Astrocyte (in vitro differentiated cells and primary cell): ENCODE results near the gene PRKAR2B. TPM values are rescaled to one million over a fixed set of nuclear protein-coding genes. Genes with fewer than 3 reads are reported as not detected.

Experiments
- DNase-seq: peaks from one replicate; pipeline ENCODE4 v3.0.0-alpha.2; 2010; ENCODE audit warnings: low read depth
- FAIRE-seq: peaks from 2 replicates; lab custom pipeline; 2011; peaks lifted over from hg19 to GRCh38; lab: Jason Lieb, UNC
- H2AFZ ChIP-seq: 2 replicates; pipeline ENCODE4 v1.6.0; 2012; ENCODE audit warnings: low read depth, low read length, inconsistent platforms
- H3K27ac ChIP-seq: 2 replicates; pipeline ENCODE4 v1.5.1; 2011; ENCODE audit warnings: low read depth, low read length, inconsistent platforms
- H3K27me3 ChIP-seq: 2 replicates; pipeline ENCODE4 v1.6.0; 2011; ENCODE audit warnings: low read length, inconsistent platforms; ENCODE audit not compliant: insufficient read depth
- H3K36me3 ChIP-seq: 2 replicates; pipeline ENCODE4 v1.5.1; 2011; ENCODE audit warnings: low read length, inconsistent platforms; ENCODE audit not compliant: insufficient read depth
- H3K4me1 ChIP-seq: 2 replicates; pipeline ENCODE4 v1.5.1; 2011; ENCODE audit warnings: low read length, inconsistent platforms; ENCODE audit not compliant: insufficient read depth
- H3K4me2 ChIP-seq: 2 replicates; pipeline ENCODE4 v1.6.0; 2012; ENCODE audit warnings: low read length, inconsistent platforms
- H3K4me3 ChIP-seq: 2 replicates; pipeline ENCODE4 v1.5.1; 2011; ENCODE audit warnings: low read depth, mild to moderate bottlenecking, low read length, inconsistent platforms; ENCODE audit not compliant: insufficient read depth
- H3K79me2 ChIP-seq: 2 replicates; pipeline ENCODE4 v1.6.0; 2012; ENCODE audit warnings: mild to moderate bottlenecking, low read length, inconsistent platforms; ENCODE audit not compliant: insufficient read depth
- H3K9ac ChIP-seq: 2 replicates; pipeline ENCODE4 v1.6.0; 2012; ENCODE audit warnings: mild to moderate bottlenecking, low read length, inconsistent platforms
- H3K9me3 ChIP-seq: 2 replicates; pipeline ENCODE4 v1.5.1; 2012; ENCODE audit warnings: low read depth, mild to moderate bottlenecking, low read length, inconsistent platforms; ENCODE audit not compliant: insufficient read depth
- H4K20me1 ChIP-seq: 2 replicates; pipeline ENCODE4 v1.6.0; 2012; ENCODE audit warnings: low read length, inconsistent platforms; ENCODE audit not compliant: insufficient read depth
- H3K27ac Mint-ChIP-seq: one replicate; pipeline ENCODE4 v1.8.0; 2021; ENCODE audit warnings: mild to moderate bottlenecking, mixed read lengths; ENCODE audit not compliant: unreplicated experiment
- H3K27me3 Mint-ChIP-seq: one replicate; pipeline ENCODE4 v1.8.0; 2021; ENCODE audit warnings: low read depth, mixed read lengths; ENCODE audit not compliant: unreplicated experiment
- H3K36me3 Mint-ChIP-seq: one replicate; pipeline ENCODE4 v1.8.0; 2021; ENCODE audit warnings: low read depth, mixed read lengths; ENCODE audit not compliant: unreplicated experiment
- H3K4me1 Mint-ChIP-seq: one replicate; pipeline ENCODE4 v1.8.0; 2021; ENCODE audit warnings: low read depth, mixed read lengths; ENCODE audit not compliant: unreplicated experiment
- H3K4me3 Mint-ChIP-seq: one replicate; pipeline ENCODE4 v1.8.0; 2021; ENCODE audit warnings: mild to moderate bottlenecking, moderate library complexity, mixed read lengths; ENCODE audit not compliant: unreplicated experiment
- H3K9me3 Mint-ChIP-seq: one replicate; pipeline ENCODE4 v1.8.0; 2021; ENCODE audit warnings: mild to moderate bottlenecking, mixed read lengths; ENCODE audit not compliant: unreplicated experiment
- EZH2 ChIP-seq: IDR thresholded peaks from 2 replicates; pipeline ENCODE4 v1.6.1; 2012; ENCODE audit warnings: mild to moderate bottlenecking, low read length, inconsistent platforms; ENCODE audit not compliant: insufficient read depth
- total RNA-seq: library from RNA; stranded (reverse); gene quantifications from 2 replicates; pipeline ENCODE4 v1.2.1, GENCODE V29; 2021
- TF ChIP-seq, protein P1 (sequence below): IDR thresholded peaks from 2 replicates; pipeline ENCODE4 v1.5.1; 2011; ENCODE audit warnings: low read depth, mild to moderate bottlenecking, inconsistent platforms, low read length, moderate library complexity; ENCODE audit not compliant: insufficient read depth

Gene PRKAR2B
- total RNA-seq, 1 donor from 2014 or later = 7.6 TPM

DNA sequence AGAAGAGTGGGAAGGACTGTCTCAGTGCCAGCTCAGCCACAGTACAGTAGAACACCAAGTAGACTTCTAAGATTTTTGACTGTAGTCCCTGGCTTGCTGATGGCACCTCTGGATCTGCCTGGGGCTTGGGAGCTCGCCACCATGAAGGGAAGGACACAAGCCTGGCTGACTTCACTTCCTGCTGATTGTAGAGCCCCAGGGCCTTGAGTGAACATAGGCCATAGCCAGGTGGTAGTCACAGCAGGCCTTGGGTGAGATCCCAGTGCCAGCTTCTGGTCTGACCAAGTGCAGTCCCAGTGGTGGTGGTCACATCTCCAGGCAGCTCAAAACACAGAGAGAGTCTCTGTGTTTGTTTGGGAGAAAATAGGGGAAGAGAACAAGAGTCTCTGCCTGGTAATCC, 66.7 kb downstream of the PRKAR2B start:
- H3K27me3 Mint-ChIP-seq = no peaks in the 10 kb centered on the region
- TF ChIP-seq, protein P1, sequence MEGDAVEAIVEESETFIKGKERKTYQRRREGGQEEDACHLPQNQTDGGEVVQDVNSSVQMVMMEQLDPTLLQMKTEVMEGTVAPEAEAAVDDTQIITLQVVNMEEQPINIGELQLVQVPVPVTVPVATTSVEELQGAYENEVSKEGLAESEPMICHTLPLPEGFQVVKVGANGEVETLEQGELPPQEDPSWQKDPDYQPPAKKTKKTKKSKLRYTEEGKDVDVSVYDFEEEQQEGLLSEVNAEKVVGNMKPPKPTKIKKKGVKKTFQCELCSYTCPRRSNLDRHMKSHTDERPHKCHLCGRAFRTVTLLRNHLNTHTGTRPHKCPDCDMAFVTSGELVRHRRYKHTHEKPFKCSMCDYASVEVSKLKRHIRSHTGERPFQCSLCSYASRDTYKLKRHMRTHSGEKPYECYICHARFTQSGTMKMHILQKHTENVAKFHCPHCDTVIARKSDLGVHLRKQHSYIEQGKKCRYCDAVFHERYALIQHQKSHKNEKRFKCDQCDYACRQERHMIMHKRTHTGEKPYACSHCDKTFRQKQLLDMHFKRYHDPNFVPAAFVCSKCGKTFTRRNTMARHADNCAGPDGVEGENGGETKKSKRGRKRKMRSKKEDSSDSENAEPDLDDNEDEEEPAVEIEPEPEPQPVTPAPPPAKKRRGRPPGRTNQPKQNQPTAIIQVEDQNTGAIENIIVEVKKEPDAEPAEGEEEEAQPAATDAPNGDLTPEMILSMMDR = no peak
- TF ChIP-seq EZH2 = no peak
- no peak for DNase-seq

DNA sequence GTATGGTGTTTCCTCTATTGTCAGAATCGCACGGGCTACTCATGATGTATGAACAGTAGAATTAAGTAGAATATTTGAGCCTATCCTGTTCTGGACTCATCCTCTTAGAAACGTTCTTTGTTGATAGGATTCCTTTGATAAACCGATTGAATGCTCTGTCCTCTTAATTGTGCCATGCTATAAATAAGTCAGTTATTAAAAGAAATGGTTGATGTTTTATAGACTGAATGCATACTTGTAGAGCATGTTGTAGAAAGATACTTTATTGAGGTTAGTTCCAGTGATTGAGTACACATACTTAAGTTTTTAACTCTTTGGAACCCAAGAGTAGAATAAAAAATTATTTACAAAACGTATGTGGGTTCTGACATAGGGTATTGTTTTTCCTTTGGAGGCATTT, 69.4 kb downstream of the PRKAR2B start:
- no peak overlapping the region for H2AFZ ChIP-seq
- no peak for FAIRE-seq
- TF ChIP-seq, protein P1 = no peak
- no peak for TF ChIP-seq EZH2
- H4K20me1 ChIP-seq = no peaks in the 10 kb centered on the region
- H3K9ac ChIP-seq = no peak overlapping the region
- peaks cover 3% of the 10 kb centered on the region for H3K4me1 ChIP-seq
- no peak overlapping the region for H3K27ac ChIP-seq
- H3K9me3 ChIP-seq = no peaks in the 10 kb centered on the region
- H3K27me3 Mint-ChIP-seq = no peaks in the 10 kb centered on the region
- H3K36me3 Mint-ChIP-seq = no peaks in the 10 kb centered on the region
- H3K9me3 Mint-ChIP-seq = no peaks in the 10 kb centered on the region
- peaks cover 12% of the 10 kb centered on the region for H3K4me1 Mint-ChIP-seq
- H3K27ac Mint-ChIP-seq = no peak overlapping the region
- no peak for DNase-seq
- no peaks in the 10 kb centered on the region for H3K79me2 ChIP-seq
- no peak overlapping the region for H3K4me2 ChIP-seq
- H3K4me3 Mint-ChIP-seq = no peak overlapping the region
- no peaks in the 10 kb centered on the region for H3K27me3 ChIP-seq
- no peak overlapping the region for H3K4me3 ChIP-seq
- H3K36me3 ChIP-seq = no peaks in the 10 kb centered on the region

More for the DNA sequence above, 66.7 kb downstream of the PRKAR2B start:
- no peaks in the 10 kb centered on the region for H3K9me3 ChIP-seq
- H4K20me1 ChIP-seq = no peaks in the 10 kb centered on the region
- H3K4me2 ChIP-seq = no peak overlapping the region
- no peak overlapping the region for H3K9ac ChIP-seq
- H3K79me2 ChIP-seq = no peaks in the 10 kb centered on the region
- H3K9me3 Mint-ChIP-seq = no peaks in the 10 kb centered on the region
- no peaks in the 10 kb centered on the region for H3K27me3 ChIP-seq
- no peak overlapping the region for H3K27ac ChIP-seq
- no peaks in the 10 kb centered on the region for H3K36me3 Mint-ChIP-seq
- no peaks in the 10 kb centered on the region for H3K36me3 ChIP-seq
- no peak overlapping the region for H3K27ac Mint-ChIP-seq
- peaks cover under 1% of the 10 kb centered on the region for H3K4me1 Mint-ChIP-seq
- H3K4me1 ChIP-seq = no peaks in the 10 kb centered on the region
- no peak overlapping the region for H3K4me3 Mint-ChIP-seq
- FAIRE-seq = no peak
- no peak overlapping the region for H3K4me3 ChIP-seq
- H2AFZ ChIP-seq = no peak overlapping the region

DNA sequence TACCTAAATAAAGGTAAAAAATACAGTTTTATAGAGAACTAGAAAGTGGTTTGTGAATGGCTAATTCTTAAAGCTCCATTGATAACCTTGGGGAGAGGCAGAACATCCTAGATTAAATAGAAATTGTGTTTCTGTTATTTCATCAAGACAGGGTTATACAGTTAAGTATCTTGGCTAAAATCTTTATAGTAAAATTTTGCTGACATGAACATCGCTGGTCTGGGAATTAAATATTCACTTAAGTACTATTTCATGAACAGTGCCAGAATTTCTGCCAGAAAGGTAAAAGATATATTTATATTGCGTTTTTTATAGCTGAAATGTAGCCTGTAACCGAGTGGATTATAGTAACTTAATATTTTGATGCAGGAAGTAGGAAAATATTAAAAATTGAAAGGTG, 70.6 kb downstream of the PRKAR2B start:
- no peaks in the 10 kb centered on the region for H3K9me3 Mint-ChIP-seq
- no peaks in the 10 kb centered on the region for H3K27me3 Mint-ChIP-seq
- Histone ChIP-seq H3K4me2 (no peak overlapping the region), H3K4me1 (peaks cover 3% of the 10 kb centered on the region), H2AFZ (no peak overlapping the region), H3K36me3 (no peaks in the 10 kb centered on the region), H3K27ac (no peak overlapping the region), H4K20me1 (no peaks in the 10 kb centered on the region), H3K4me3 (no peak overlapping the region), H3K79me2 (no peaks in the 10 kb centered on the region), H3K9me3 (no peaks in the 10 kb centered on the region), H3K27me3 (no peaks in the 10 kb centered on the region), H3K9ac (no peak overlapping the region)
- H3K4me3 Mint-ChIP-seq = no peak overlapping the region
- H3K4me1 Mint-ChIP-seq = peaks cover 14% of the 10 kb centered on the region
- TF ChIP-seq, protein P1 = no peak
- no peak for TF ChIP-seq EZH2
- DNase-seq = no peak
- H3K36me3 Mint-ChIP-seq = no peaks in the 10 kb centered on the region
- FAIRE-seq = no peak
- H3K27ac Mint-ChIP-seq = no peak overlapping the region
